A673 (cell line): ENCODE measurements around the gene SHISA4. TPM values are rescaled to one million over a fixed set of nuclear protein-coding genes. Genes with fewer than 3 reads are reported as not detected.

Source experiments
- BruUV-seq: library from RNA; stranded (reverse); fragments of 400-500 nt; replicated peaks from 2 replicates; lab custom pipeline; 2021; lab: Mats Ljungman, UMichigan
- CTCF ChIA-PET: fragments of 300-600 bp; sonication (Branson Sonifier 250); formaldehyde crosslinking; loops from one replicate; lab custom pipeline; 2022; ENCODE audit warnings: antibody characterized with exemption; lab: Charles Lee
- POLR2A ChIA-PET: fragments of 300-600 bp; sonication (Branson Sonifier 250); formaldehyde crosslinking; loops from one replicate; lab custom pipeline; 2022; ENCODE audit warnings: antibody characterized with exemption; ENCODE audit not compliant: low non-redundant PET; lab: Charles Lee
- DNase-seq: peaks from one replicate; pipeline ENCODE4 v3.0.0-alpha.2; 2015; ENCODE audit warnings: low spot score
- H3K27ac ChIP-seq: fragments of 200-600 bp; sonication (generic); 2 replicates; pipeline ENCODE4 v1.5.1; 2016; ENCODE audit warnings: mixed run types, low read depth, mild to moderate bottlenecking, mixed read lengths, antibody characterized with exemption, low read length; ENCODE audit not compliant: poor library complexity, severe bottlenecking
- H3K27me3 ChIP-seq: fragments of 200-600 bp; sonication (generic); replicated peaks from 2 replicates; pipeline ENCODE4 v1.6.1; 2017; ENCODE audit warnings: mixed run types, low read depth, mild to moderate bottlenecking, mixed read lengths, antibody characterized with exemption, low read length; ENCODE audit not compliant: insufficient read depth, poor library complexity
- H3K36me3 ChIP-seq: fragments of 200-600 bp; sonication (generic); 2 replicates; pipeline ENCODE4 v1.6.1; 2016; ENCODE audit warnings: mixed run types, mild to moderate bottlenecking, mixed read lengths, antibody characterized with exemption, low read length; ENCODE audit not compliant: insufficient read depth, poor library complexity, severe bottlenecking
- H3K4me1 ChIP-seq: fragments of 200-600 bp; sonication (generic); 2 replicates; pipeline ENCODE4 v1.6.1; 2017; ENCODE audit warnings: mixed run types, mild to moderate bottlenecking, mixed read lengths, antibody characterized with exemption, low read length; ENCODE audit not compliant: insufficient read depth, poor library complexity, severe bottlenecking
- H3K4me3 ChIP-seq: fragments of 200-600 bp; sonication (generic); 2 replicates; pipeline ENCODE4 v1.5.1; 2016; ENCODE audit warnings: low read depth, mixed run types, mild to moderate bottlenecking, mixed read lengths, low read length; ENCODE audit not compliant: poor library complexity, severe bottlenecking
- H3K9me3 ChIP-seq: fragments of 200-600 bp; sonication (generic); 2 replicates; pipeline ENCODE4 v1.6.1; 2016; ENCODE audit warnings: mixed run types, low read depth, mild to moderate bottlenecking, mixed read lengths, antibody characterized with exemption, low read length; ENCODE audit not compliant: poor library complexity, severe bottlenecking
- CTCF ChIP-seq: fragments of 300-800, 200-600 bp; sonication (generic); conservative IDR thresholded peaks from 2 replicates; pipeline ENCODE4 v1.5.1; 2017; ENCODE audit warnings: low read depth, mild to moderate bottlenecking, antibody characterized with exemption, low read length, moderate library complexity, mixed read lengths
- EZH2 ChIP-seq: fragments of 200-600 bp; sonication (generic); IDR thresholded peaks from 2 replicates; pipeline ENCODE4 v1.6.1; 2017; ENCODE audit warnings: borderline replicate concordance, low read depth, mild to moderate bottlenecking, mixed read lengths, antibody characterized with exemption, low read length; ENCODE audit not compliant: poor library complexity, severe bottlenecking
- intact Hi-C: fragments of 100-400 bp; cut with micrococcal nuclease; formaldehyde crosslinking; loops from one replicate; pipeline ENCODE4 v1.10.0; 2022; ENCODE audit not compliant: unreplicated experiment
- total RNA-seq: library from RNA; stranded (reverse); gene quantifications from 2 replicates; pipeline ENCODE4 v1.2.3, GENCODE V29; 2021

Gene SHISA4
- total RNA-seq, 1 experiment from 2014 or later = 1.2 TPM

GRCh38 chr1:201906336-201906735 is 17.6 kb downstream of the SHISA4 start:
- BruUV-seq = no TSS peak
- Histone ChIP-seq H3K36me3 (no peaks in the 10 kb centered on the region), H3K4me3 (no peak overlapping the region), H3K27me3 (no peaks in the 10 kb centered on the region), H3K9me3 (no peaks in the 10 kb centered on the region), H3K4me1 (no peaks in the 10 kb centered on the region), H3K27ac (no peak overlapping the region)
- ChIA-PET POLR2A (no interaction called here), CTCF (no interaction called here)
- intact Hi-C loops = no loop called here
- TF ChIP-seq EZH2 (no peak), CTCF (no peak)
- no peak for DNase-seq

GRCh38 chr1:201907621-201908020 is 18.9 kb downstream of the SHISA4 start:
- CTCF ChIA-PET = no interaction called here
- Histone ChIP-seq H3K4me3 (no peak overlapping the region), H3K27me3 (no peaks in the 10 kb centered on the region), H3K9me3 (no peaks in the 10 kb centered on the region), H3K27ac (no peak overlapping the region), H3K36me3 (no peaks in the 10 kb centered on the region), H3K4me1 (no peaks in the 10 kb centered on the region)
- BruUV-seq = no TSS peak
- TF ChIP-seq CTCF (no peak), EZH2 (no peak)
- no peak for DNase-seq
- POLR2A ChIA-PET = no interaction called here
- intact Hi-C loops = no loop called here

- no peaks in the 10 kb centered on the region for H3K36me3 ChIP-seq
- no TSS peak for BruUV-seq
- no peak overlapping the region for H3K4me3 ChIP-seq
- H3K27me3 ChIP-seq = no peaks in the 10 kb centered on the region
- no peaks in the 10 kb centered on the region for H3K9me3 ChIP-seq
- no peak overlapping the region for H3K27ac ChIP-seq
- H3K4me1 ChIP-seq = no peaks in the 10 kb centered on the region
- TF ChIP-seq CTCF = no peak
- no peak for TF ChIP-seq EZH2
- DNase-seq = peak; percentile 37
- intact Hi-C loops = no loop called here
- POLR2A ChIA-PET = interaction anchor here (0.6 kb wide), 1 partner anchor 9 kb away, joined by 6 read pairs; no protein-coding TSS in a partner anchor
- CTCF ChIA-PET = interaction anchor here (0.6 kb wide), 1 partner anchor 23 kb away, joined by 3 read pairs; no protein-coding TSS in a partner anchor
These were observed 23.3 kb downstream of the SHISA4 start for GRCh38 chr1:201911826-201912571.
